DND-41 (cell line): ENCODE measurements around the gene ZIC5.

Experiments
- EZH2 ChIP-seq: IDR thresholded peaks from 3 replicates; pipeline ENCODE4 v1.6.1; 2012; ENCODE audit warnings: borderline replicate concordance, low read depth, mild to moderate bottlenecking, moderate library complexity, low read length, inconsistent platforms; ENCODE audit not compliant: severe bottlenecking
- TF ChIP-seq, protein P1 (sequence below): IDR thresholded peaks from 2 replicates; pipeline ENCODE4 v1.5.1; 2012; ENCODE audit warnings: borderline replicate concordance, low read length, moderate library complexity, mild to moderate bottlenecking; ENCODE audit not compliant: poor library complexity, severe bottlenecking; ENCODE audit errors: extremely low read depth

DNA sequence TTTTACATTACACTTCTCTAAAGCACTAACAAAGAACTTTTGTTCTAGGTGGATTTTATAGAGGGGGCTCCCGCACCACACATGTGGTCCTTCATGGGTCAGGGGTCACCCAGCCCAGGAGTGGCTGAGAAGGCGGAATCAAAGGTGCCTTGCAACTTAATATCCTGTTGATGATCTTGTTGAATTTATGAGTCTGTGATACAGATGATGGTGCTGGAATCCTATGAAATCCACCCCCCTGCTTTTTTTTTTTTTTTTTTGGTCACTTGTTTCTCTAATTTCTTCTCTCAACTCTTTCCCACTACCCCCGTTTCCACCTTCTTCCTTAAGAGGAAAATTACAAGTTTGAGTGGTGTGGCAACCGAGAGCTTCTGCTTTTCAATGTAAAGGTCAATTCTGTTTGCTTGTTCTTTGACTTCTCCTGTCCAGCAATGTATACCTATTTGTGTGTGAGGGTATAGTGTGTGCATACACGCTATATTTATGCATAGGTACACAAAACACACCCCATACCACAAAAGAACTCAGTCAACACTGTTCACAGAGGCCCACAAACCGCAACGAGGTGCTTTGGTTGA lies 5.9 kb upstream of the ZIC5 start:
- TF ChIP-seq, protein P1, sequence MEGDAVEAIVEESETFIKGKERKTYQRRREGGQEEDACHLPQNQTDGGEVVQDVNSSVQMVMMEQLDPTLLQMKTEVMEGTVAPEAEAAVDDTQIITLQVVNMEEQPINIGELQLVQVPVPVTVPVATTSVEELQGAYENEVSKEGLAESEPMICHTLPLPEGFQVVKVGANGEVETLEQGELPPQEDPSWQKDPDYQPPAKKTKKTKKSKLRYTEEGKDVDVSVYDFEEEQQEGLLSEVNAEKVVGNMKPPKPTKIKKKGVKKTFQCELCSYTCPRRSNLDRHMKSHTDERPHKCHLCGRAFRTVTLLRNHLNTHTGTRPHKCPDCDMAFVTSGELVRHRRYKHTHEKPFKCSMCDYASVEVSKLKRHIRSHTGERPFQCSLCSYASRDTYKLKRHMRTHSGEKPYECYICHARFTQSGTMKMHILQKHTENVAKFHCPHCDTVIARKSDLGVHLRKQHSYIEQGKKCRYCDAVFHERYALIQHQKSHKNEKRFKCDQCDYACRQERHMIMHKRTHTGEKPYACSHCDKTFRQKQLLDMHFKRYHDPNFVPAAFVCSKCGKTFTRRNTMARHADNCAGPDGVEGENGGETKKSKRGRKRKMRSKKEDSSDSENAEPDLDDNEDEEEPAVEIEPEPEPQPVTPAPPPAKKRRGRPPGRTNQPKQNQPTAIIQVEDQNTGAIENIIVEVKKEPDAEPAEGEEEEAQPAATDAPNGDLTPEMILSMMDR, result no peak
- TF ChIP-seq EZH2, result no peak
